Activated CD4-positive, alpha-beta memory T cell treated with anti-CD3 and anti-CD28 coated beads for 36 hours (primary cell): ENCODE results near the gene CEP83. TPM values are rescaled to one million over a fixed set of nuclear protein-coding genes. Genes with fewer than 3 reads are reported as not detected.

Source experiments
- total RNA-seq, 2 experiments: library from RNA; stranded (reverse); gene quantifications; one replicate each; pipeline ENCODE4 v1.2.3, GENCODE V29; 2021

CEP83 gene
- total RNA-seq, 2 experiments from 2014 or later: 23.4 TPM

Other genes starting within 250 kb of the CEP83 start
- gene TMCC3, start 190.7 kb upstream of the CEP83 start, total RNA-seq: under 1 TPM; 0.36 to 0.43 TPM